ENCODE results near the gene BUB1B.

BUB1B gene

DNA sequence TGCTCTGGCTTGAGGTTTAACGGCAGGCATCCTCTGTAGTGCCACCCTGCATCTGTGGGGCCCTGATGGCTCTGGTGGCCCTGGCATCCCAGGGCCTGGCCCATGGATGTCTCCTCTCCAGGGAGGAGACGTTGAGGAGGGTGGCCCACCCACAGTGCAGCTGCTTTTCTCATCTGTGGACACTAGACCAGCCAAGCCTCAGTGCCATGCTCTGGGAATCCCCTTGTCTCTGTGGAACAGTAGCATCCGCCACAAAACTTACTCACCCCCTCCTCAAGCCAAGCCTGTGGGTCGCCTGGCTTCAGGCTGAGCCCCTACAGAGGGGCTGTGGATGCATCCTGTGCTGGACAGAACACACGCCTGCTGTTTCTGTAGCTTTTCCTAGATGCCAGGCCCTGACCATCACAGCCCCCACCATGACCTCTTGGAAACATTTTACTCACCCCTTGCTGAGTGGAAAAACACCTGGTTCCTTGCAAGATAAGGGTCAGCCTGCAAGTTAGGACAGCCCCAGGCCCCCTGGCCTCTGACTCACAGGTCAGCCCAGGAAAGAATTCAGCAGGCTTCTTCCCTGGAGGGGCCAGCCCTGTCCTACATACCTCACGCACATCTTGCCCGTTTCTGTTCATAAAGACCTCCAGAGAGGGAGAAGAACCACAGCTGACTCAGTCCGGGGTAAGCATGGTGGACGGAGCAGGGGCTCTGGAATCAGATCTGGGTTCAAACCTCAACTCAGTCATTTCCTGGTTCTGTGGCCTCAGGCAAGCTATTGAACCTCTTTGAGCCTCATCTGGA lies 97.0 kb downstream of the BUB1B start:
- DNase-seq, result no peak

- no peak for DNase-seq
Observed at GRCh38 chr15:40258544-40258943, 97.7 kb downstream of the BUB1B start.

GRCh38 chr15:40259021-40259420 lies 98.2 kb downstream of the BUB1B start:
- no peak for DNase-seq

DNA sequence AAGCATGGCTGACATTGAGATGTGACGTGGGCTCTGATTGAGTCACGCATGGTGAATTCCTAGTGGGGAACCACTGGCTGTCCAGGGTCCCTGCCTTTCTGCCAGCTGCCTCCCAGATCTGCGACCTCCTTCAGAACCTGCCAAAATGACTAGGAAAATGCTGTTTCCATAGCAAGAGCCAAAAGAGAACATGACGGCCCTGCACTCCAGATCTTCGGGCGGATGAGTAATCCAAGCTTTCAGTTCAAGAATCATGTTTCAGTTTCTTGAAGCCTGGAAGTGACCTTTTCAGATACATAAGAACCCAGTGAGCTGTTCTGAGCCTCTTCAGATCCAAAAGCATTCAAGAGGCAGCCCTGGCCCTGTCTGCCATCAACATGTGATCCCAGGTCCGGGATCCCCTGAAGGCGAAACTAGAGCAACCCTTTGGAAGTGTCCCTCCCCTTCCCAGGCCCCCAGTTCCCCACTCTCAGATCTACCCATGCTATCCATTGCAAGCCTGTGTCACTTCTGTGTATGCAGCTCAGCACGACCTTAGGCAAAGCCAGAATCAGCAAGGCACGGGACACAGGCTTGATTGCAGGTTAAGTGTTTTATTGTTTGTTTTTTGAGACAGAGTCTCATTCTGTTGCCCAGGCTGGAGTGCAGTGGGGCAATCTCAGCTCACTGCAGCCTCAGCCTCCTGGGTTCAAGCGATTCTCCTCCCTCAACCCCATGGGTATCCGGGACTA lies 102.3 kb downstream of the BUB1B start:
- no peak for DNase-seq

DNA sequence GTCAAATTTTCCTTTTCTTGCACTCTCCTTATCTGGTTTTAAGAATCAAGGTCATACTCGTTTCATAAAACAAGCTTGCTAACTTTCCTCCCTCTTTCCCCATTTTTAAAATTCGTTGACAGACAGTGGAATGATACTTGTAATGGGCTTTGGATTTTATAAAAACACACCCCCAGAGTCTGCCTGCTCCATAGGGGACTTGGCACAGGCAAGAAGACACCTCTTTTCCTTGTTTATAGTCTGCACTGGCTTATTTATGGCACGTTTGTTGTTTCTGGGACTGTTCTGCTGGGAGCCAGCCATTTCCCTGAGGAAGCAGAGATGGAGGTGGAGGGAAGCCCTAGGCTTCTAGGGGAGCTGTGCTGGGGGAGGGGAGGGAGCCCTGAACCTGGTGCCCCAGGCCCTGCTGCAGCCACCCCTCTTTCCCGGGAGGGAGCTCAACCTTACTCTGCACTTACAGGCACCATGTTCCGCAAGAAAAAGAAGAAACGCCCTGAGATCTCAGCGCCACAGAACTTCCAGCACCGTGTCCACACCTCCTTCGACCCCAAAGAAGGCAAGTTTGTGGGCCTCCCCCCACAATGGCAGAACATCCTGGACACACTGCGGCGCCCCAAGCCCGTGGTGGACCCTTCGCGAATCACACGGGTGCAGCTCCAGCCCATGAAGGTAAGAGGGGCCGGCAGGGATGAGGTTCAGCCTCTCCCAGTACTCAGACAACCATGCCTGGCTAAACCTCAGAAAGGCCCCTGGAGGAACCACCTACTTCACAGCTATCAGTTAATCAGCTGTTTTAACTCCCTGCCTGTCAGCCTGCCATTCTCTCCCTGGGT lies 103.7 kb downstream of the BUB1B start:
- DNase-seq, result no peak

- no peak for DNase-seq
Observed at GRCh38 chr15:40265355-40265754, 104.5 kb downstream of the BUB1B start.

GRCh38 chr15:40265875-40266274 lies 105.0 kb downstream of the BUB1B start:
- DNase-seq, result no peak

DNA sequence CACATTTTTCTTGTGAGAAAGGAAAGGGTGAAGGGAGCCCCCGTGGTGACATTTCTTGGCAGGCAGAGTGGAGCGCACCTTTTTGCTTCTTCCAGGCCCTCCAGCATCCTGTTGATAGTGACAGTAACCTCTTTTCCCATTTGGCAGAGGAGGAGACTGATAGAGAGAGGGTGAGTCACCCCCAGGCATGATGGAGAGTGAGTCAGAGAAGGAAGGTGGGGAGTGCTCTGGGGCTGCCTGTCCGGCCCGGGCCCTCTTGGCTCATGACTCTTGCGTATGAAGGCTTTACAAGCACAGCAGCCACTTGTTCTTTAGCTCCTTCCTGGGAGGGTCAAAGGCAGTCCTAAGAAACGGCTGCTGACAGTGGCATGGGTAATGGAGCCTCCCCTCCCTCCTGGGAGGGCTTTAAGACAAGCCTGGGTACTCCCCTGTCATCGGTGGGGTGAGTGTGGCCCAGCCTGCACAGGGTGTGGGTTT lies 106.0 kb downstream of the BUB1B start:
- no peak for DNase-seq

GRCh38 chr15:40267670-40268069 lies 106.8 kb downstream of the BUB1B start:
- no peak for DNase-seq

DNA sequence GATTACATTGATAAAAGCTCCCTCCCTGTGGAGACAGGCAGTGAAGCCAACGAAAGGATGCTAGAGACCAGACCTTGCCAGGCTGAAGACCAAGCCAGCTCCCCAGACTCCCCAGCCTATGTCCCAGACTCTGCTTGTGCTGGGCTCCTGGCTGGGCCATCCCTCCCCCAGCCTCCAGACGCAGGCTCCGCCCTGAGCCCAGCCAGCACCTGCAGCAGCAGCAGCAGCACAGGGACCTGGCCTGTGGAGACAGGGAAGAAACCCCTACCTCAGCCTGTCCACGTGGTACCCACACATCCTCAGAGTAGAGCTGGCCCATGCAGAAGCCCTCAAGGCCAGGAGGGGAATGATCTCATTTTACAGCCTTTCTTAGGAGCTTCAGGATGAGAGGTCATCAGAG lies 108.7 kb downstream of the BUB1B start:
- DNase-seq, result no peak

DNA sequence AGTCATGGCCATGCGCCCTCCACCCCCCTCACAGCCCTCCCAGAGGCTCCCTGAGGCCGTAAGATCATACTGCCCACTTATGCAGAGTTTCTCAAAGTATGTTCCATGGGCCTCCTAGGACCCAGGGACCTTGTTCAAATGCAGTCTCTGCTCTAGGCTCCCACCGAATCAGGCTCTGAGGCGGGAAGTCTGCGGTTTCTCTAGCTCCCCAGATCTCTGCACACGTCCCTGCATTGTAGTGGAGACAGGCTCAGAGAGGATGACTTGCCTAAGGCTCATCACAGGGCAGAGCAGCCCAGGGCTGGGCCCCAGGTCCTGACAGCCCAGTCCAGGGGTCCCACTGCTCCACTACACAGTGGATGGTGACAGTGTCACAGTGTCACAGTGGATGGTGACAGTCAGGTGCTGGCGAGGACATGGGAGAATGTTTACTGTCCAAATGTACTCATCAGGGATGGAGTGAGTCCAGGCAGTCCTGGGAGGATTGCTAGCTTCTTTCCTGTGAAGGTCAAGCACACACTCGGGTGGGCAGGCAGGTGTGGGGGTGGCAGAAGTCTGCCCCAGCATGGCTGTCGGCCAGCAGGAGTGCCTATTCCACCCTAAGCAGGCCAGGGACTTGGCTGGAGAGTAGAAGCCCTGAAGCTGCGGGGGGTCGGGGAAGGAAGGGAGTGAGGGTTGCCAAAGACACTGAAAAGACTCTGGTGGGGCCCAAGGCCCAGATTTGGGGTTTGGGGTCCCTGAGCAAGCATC lies 109.6 kb downstream of the BUB1B start:
- no peak for DNase-seq

Data from stimulated activated CD4-positive, alpha-beta T cell treated with anti-CD3 and anti-CD28 coated beads, Interleukin-2, amount 100 ng/mL, for 24 hours (primary cell).